HL-60 (cell line): Measurements from ENCODE around the gene NEGR1.

ENCODE experiments used
- POLR2AphosphoS5 ChIP-seq: IDR thresholded peaks from 2 replicates; pipeline ENCODE4 v1.6.1; 2012; ENCODE audit warnings: low read depth
- TF ChIP-seq, protein P1 (sequence below): IDR thresholded peaks from 2 replicates; pipeline ENCODE4 v1.6.1; 2012; ENCODE audit warnings: low read depth; ENCODE audit not compliant: insufficient replicate concordance
- TF ChIP-seq, protein P2 (sequence below): IDR thresholded peaks from one replicate; pipeline ENCODE4 v1.5.1; 2011; ENCODE audit warnings: low read length, control low read depth, inconsistent platforms; ENCODE audit not compliant: insufficient read depth

DNA sequence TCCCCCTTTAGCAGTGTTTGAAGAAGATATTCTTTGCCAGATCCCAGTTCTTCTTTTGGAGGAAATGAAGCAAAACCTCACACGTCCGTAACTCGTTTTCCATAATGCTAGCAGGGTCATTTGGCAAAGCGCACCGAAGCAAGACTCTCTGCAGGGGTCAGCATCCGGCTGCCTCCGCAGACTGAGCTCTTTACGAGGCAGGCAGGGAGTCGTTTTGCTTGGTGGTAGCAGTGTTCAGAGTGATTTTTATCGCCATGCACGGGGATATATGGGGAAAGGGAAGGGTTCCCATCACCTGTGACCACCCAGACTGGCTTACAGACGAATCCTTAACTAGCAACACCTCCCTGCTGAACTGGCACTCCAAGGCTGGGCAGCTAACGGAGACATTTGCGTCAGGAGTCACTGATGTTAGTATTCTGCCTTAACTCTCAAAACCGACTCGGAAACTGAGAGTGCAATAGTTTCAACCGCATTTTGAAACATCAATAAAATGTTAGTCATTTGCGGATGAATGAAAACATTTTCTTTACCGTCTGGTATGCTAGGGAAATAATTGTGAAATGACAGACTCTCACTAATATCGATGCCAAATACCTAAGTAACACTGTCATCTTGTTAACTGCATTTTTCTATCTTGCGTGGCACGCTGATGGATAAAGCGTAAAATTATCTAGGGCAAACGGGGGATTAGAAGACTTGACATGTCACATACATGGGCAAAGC, 2.2 kb upstream of the NEGR1 start:
- TF ChIP-seq, protein P1, sequence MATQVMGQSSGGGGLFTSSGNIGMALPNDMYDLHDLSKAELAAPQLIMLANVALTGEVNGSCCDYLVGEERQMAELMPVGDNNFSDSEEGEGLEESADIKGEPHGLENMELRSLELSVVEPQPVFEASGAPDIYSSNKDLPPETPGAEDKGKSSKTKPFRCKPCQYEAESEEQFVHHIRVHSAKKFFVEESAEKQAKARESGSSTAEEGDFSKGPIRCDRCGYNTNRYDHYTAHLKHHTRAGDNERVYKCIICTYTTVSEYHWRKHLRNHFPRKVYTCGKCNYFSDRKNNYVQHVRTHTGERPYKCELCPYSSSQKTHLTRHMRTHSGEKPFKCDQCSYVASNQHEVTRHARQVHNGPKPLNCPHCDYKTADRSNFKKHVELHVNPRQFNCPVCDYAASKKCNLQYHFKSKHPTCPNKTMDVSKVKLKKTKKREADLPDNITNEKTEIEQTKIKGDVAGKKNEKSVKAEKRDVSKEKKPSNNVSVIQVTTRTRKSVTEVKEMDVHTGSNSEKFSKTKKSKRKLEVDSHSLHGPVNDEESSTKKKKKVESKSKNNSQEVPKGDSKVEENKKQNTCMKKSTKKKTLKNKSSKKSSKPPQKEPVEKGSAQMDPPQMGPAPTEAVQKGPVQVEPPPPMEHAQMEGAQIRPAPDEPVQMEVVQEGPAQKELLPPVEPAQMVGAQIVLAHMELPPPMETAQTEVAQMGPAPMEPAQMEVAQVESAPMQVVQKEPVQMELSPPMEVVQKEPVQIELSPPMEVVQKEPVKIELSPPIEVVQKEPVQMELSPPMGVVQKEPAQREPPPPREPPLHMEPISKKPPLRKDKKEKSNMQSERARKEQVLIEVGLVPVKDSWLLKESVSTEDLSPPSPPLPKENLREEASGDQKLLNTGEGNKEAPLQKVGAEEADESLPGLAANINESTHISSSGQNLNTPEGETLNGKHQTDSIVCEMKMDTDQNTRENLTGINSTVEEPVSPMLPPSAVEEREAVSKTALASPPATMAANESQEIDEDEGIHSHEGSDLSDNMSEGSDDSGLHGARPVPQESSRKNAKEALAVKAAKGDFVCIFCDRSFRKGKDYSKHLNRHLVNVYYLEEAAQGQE: no peak
- TF ChIP-seq, protein P2, sequence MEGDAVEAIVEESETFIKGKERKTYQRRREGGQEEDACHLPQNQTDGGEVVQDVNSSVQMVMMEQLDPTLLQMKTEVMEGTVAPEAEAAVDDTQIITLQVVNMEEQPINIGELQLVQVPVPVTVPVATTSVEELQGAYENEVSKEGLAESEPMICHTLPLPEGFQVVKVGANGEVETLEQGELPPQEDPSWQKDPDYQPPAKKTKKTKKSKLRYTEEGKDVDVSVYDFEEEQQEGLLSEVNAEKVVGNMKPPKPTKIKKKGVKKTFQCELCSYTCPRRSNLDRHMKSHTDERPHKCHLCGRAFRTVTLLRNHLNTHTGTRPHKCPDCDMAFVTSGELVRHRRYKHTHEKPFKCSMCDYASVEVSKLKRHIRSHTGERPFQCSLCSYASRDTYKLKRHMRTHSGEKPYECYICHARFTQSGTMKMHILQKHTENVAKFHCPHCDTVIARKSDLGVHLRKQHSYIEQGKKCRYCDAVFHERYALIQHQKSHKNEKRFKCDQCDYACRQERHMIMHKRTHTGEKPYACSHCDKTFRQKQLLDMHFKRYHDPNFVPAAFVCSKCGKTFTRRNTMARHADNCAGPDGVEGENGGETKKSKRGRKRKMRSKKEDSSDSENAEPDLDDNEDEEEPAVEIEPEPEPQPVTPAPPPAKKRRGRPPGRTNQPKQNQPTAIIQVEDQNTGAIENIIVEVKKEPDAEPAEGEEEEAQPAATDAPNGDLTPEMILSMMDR: no peak
- no peak for TF ChIP-seq POLR2AphosphoS5
